IPS-15b (cell line): ENCODE data around the gene CAPS.

Source experiments
- H3K27me3 ChIP-seq: one replicate; pipeline ENCODE4 v1.6.1; 2013; ENCODE audit warnings: low read length; ENCODE audit not compliant: control insufficient read depth, insufficient read depth
- H3K36me3 ChIP-seq: one replicate; pipeline ENCODE4 v1.6.1; 2013; ENCODE audit warnings: low read length; ENCODE audit not compliant: control insufficient read depth, insufficient read depth
- H3K4me1 ChIP-seq: one replicate; pipeline ENCODE4 v1.6.1; 2013; ENCODE audit warnings: mild to moderate bottlenecking, low read length; ENCODE audit not compliant: control insufficient read depth, insufficient read depth
- H3K4me3 ChIP-seq: one replicate; pipeline ENCODE4 v1.5.1; 2013; ENCODE audit warnings: low read depth, low read length
- H3K9ac ChIP-seq: one replicate; pipeline ENCODE4 v1.6.1; 2013; ENCODE audit warnings: low read depth, mild to moderate bottlenecking, low read length
- H3K9me3 ChIP-seq: one replicate; pipeline ENCODE4 v1.6.1; 2013; ENCODE audit warnings: mild to moderate bottlenecking, low read length; ENCODE audit not compliant: control insufficient read depth, insufficient read depth

CAPS gene

DNA sequence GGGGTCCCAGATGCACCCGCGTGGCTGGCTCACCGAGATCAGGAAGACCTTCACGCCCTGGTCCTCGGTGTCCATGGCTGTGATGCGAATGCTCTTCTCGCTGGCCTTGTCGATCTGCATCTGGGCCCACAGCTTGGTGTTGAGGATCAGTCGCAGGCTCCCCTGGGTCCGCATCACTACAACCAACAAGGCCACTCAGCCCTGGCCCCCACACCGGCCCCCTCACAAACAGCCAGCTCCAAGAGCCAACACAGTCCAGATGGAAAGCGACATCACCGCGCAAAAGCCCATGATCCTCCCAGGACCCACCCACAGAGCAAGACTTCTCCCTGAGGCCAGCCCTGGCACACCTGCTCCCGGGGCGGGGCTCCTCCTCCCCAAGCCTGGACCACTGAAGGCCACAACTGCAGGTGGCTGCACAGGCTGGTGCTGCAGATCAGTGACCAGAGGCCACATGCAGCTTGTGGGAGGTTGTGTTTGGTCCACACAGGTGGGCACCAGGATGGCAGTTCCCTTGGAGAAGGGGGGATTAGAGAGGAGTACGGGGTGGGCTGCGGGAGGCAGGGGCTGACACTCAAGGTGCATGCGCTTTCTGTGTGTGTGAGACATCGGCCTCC is 4.5 kb downstream of the CAPS start:
- Histone ChIP-seq H3K4me1 (no peaks in the 10 kb centered on the region), H3K4me3 (no peak overlapping the region), H3K36me3 (peaks cover 60% of the 10 kb centered on the region), H3K27me3 (no peaks in the 10 kb centered on the region), H3K9me3 (no peaks in the 10 kb centered on the region), H3K9ac (no peak overlapping the region)

DNA sequence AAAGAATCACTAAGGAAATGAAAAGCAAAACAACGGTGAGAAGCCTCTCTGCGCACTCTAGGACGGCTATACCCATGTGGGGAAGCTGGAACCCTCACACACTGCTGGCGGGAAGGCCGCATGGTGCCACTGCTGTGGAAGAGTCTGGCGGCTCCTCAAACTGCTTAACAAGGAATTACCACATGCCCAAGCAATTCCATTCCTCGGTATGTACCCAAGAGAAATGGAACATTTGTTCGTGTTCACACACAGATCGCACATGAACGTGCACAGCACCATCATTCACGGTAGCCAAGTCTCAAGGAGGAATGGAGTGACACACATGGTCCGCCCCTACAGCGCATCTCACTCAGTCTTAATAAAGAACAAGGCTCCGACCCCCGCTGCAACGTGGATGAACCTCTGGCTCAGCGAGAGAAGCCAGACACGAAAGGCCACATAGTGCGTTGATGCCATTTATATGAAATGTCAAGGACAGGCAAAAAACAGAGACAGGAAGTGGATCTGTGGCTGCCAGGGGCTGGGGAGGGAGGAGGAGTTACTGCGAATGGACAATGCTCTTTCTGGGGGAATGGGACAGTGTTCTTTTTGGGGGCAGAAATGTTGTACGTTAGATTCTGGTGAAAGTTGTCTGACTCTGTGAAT is 7.6 kb downstream of the CAPS start:
- Histone ChIP-seq H3K9me3 (no peaks in the 10 kb centered on the region), H3K4me1 (no peaks in the 10 kb centered on the region), H3K9ac (no peak overlapping the region), H3K27me3 (no peaks in the 10 kb centered on the region), H3K4me3 (no peak overlapping the region), H3K36me3 (peaks cover 73% of the 10 kb centered on the region)

DNA sequence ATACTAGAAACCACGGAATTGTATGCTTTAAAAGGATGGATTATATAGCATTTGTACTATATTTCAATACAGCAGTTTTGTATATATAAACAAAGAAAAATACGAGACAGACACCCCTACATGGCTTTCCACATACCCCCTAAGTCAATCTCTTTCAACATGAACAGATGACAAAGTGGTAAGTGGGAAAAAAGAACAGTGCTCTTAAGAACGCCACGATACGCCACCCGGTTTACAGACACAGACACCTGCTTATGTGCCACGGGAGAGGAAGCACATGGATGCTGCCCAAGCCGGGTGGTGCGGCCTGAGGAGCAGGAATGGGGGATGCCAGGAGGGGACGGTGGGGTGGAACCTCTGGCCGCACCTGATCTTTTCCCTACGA is 8.1 kb downstream of the CAPS start:
- no peak overlapping the region for H3K9ac ChIP-seq
- no peaks in the 10 kb centered on the region for H3K4me1 ChIP-seq
- H3K4me3 ChIP-seq = no peak overlapping the region
- no peaks in the 10 kb centered on the region for H3K9me3 ChIP-seq
- H3K27me3 ChIP-seq = no peaks in the 10 kb centered on the region
- H3K36me3 ChIP-seq = peaks cover 72% of the 10 kb centered on the region

DNA sequence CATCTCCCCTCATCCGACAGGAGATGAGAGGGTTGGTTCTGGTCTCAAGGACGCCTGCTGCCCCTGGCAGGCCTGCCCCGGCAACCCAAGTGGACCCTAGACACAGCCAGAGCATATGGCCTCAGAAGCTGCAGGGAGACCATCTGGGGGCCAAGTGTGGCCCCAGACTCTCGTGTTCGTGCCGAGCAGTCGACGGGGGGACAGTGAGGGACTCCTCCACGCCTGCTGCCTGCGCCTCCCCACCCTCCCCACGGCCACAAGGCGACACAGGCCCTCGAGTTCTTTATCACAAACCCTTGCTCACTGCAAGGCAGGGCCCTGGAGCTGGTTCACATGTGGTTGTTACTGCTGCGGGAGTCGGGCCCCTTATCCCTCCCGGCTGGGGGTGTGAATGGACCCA is 9.3 kb downstream of the CAPS start:
- H3K27me3 ChIP-seq = no peaks in the 10 kb centered on the region
- peaks cover 71% of the 10 kb centered on the region for H3K36me3 ChIP-seq
- H3K4me3 ChIP-seq = no peak overlapping the region
- no peak overlapping the region for H3K9ac ChIP-seq
- no peaks in the 10 kb centered on the region for H3K4me1 ChIP-seq
- no peaks in the 10 kb centered on the region for H3K9me3 ChIP-seq

DNA sequence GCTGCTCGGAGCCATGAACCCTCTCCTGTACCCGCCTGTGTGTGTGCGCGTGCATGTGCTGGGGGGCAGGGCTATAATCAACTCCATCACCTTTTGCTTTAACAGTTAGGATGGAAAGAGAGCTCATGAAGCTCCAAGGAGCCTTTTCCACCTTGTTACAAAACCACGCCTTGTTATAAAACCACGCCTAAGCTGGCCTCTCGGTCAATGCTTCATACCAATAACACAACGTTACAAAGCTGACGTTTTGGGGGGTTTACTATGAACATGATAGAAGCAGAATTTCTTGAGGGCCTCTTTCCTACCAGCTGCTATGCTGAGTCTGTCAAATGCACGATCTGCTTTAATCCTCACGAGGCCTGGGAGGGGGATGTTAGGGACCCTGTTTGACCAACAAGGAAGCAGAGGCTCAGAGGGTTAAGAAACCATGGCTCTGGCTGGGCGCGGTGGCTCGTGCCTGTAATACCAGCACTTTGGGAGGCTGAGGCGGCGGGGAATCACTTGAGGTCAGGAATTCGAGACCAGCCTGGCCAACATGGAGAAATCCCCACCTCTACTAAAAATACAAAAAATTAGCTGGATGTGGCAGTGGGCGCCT is 11.9 kb downstream of the CAPS start:
- Histone ChIP-seq H3K27me3 (no peaks in the 10 kb centered on the region), H3K9ac (no peak overlapping the region), H3K9me3 (no peaks in the 10 kb centered on the region), H3K4me3 (no peak overlapping the region), H3K4me1 (no peaks in the 10 kb centered on the region), H3K36me3 (peaks cover 70% of the 10 kb centered on the region)

DNA sequence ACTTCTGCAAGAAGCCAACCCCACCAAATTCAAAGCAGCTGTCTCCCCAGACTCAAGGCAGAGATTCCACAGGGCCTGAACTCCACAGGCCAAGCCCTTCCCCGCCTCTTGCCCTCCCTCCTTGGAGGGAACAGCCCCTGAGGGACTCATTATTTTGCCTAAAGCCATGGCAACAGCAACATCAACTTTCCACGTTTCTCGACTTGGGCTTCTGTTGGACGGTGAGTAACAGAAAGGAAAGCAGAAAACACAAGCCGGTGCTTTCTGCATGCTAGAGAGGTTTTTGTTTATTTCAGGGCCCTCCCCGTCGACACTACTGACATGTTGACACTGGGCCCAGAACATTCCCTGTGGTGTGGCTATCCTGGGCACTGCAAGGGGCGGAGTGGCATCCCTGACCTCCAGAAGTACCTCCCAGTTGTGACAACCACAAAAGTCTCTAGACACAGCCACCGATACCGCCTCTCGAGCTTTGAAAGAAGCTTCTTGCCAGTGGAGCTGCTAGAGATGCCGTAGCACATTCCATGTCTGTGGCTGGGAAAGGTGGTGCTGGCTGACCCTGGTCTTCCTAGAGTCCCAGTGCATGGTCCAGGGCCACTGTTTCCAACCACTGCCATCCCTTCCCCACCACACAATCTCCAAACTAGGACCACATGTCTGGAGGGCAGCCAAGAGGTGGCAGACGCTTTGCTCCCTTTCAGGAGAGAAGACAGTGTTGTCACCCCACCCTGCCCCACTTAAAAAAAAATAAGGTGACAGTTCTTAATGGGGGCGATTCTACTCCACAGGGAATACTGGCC is 12.8 kb downstream of the CAPS start:
- H3K4me3 ChIP-seq = no peak overlapping the region
- no peak overlapping the region for H3K9ac ChIP-seq
- peaks cover 65% of the 10 kb centered on the region for H3K36me3 ChIP-seq
- H3K9me3 ChIP-seq = no peaks in the 10 kb centered on the region
- no peaks in the 10 kb centered on the region for H3K27me3 ChIP-seq
- no peaks in the 10 kb centered on the region for H3K4me1 ChIP-seq

DNA sequence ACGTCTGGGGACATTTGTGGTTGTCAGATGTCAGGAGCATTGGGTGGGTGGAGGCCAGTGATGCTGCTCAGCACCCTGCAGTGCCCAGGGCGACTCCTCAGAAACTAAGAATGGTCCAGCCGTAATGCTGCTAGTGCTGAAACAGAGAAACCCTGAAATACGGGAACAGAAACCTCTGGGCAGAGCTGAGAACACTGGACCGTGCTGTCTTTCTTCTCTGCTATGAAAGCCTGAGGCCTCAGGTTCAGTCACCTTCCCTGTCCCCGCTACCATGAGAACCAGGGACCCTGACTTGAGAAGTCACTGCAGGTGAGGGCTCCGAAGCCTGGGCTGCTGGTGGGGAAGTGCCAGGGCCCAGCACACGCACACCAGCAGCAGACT is 13.4 kb downstream of the CAPS start:
- Histone ChIP-seq H3K9ac (no peak overlapping the region), H3K9me3 (no peaks in the 10 kb centered on the region), H3K27me3 (no peaks in the 10 kb centered on the region), H3K4me1 (no peaks in the 10 kb centered on the region), H3K4me3 (no peak overlapping the region), H3K36me3 (peaks cover 65% of the 10 kb centered on the region)

DNA sequence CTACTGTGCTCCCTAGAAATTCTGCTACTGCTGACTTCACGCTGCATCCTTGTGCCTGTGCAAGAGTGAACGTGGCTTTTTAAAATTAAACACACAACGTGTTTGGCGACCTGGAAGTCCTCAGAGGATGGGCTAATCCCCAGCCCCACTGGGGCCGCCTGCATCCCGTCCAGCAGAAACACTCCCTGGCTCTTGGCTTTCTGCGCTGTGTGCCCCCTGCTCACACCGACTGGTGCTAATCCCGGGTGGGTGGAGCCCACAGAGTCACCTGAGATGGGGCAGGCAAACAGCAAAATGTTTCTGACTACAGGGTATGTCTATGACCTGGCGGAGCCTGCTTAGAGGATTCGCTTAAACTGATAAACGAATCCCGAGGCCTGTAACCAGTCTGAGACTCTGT is 15.1 kb downstream of the CAPS start:
- H3K4me1 ChIP-seq = no peaks in the 10 kb centered on the region
- H3K9me3 ChIP-seq = no peaks in the 10 kb centered on the region
- no peak overlapping the region for H3K9ac ChIP-seq
- no peak overlapping the region for H3K4me3 ChIP-seq
- peaks cover 57% of the 10 kb centered on the region for H3K36me3 ChIP-seq
- H3K27me3 ChIP-seq = no peaks in the 10 kb centered on the region

DNA sequence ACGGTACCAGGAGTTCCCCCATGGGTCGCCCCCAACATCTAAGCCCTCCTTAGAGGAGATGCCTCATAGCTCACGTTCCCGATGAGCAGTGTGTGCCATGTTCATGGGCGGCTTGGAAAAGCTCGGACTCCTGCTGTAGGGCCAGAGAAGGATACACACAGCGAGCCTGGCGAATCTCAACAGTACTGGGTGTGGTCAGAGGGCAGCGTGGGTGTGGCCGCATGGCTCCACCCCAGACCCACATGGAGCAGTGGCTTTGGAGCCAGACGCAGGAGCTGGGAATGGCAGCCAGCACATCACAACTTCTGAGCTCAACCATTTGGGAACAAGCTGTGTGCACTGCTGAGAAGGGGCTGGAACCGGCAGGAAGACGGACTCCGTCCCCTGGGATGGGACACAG is 15.6 kb downstream of the CAPS start:
- H3K4me1 ChIP-seq = no peaks in the 10 kb centered on the region
- no peak overlapping the region for H3K4me3 ChIP-seq
- H3K9ac ChIP-seq = no peak overlapping the region
- H3K9me3 ChIP-seq = no peaks in the 10 kb centered on the region
- H3K36me3 ChIP-seq = peaks cover 52% of the 10 kb centered on the region
- H3K27me3 ChIP-seq = no peaks in the 10 kb centered on the region

DNA sequence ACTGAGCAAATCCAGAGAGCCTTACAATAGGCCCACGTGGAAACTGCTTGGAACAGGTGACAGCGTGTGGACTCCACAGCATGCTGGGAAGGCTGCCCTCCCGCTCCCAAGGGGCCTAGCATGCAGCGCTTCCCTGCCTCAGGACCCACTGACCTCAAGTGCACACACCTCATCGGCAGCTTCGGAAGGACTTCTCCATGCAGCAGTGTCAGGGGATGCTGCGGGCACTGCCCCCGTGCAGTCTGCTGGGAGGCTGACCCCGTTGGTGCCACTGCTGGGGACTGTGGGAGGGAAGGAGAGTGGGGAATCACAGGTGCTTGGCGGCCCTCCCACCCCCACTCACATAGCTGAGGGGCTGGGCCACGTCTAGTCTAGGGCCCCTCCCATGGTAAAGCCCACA is 17.2 kb downstream of the CAPS start:
- Histone ChIP-seq H3K36me3 (peaks cover 39% of the 10 kb centered on the region), H3K9ac (no peak overlapping the region), H3K4me3 (no peak overlapping the region), H3K4me1 (no peaks in the 10 kb centered on the region), H3K27me3 (no peaks in the 10 kb centered on the region), H3K9me3 (no peaks in the 10 kb centered on the region)

DNA sequence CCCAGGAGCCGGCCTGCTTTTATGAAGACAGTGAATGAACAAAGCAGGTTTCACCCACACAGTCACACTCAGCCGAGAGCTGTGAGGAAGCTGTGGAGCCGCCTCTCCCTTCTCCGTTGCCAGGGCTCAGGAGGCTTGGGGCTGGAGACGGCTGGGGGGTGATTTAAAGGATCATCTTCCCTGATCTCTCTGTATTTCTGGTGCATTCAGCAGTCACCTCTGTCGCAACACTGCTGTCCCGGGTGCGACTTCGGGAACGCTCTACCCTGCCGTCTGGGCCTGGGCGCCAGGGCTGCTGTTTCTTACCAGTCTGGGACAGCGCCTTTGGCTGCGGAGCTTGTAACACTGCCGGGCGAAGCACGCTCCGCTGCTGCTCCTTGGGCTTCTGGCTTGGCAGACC is 18.1 kb downstream of the CAPS start:
- H3K4me1 ChIP-seq = no peaks in the 10 kb centered on the region
- H3K9me3 ChIP-seq = no peaks in the 10 kb centered on the region
- H3K36me3 ChIP-seq = peaks cover 40% of the 10 kb centered on the region
- H3K4me3 ChIP-seq = no peak overlapping the region
- H3K27me3 ChIP-seq = no peaks in the 10 kb centered on the region
- H3K9ac ChIP-seq = no peak overlapping the region
